Measurements from ENCODE around the gene QRFP.

The QRFP gene

DNA sequence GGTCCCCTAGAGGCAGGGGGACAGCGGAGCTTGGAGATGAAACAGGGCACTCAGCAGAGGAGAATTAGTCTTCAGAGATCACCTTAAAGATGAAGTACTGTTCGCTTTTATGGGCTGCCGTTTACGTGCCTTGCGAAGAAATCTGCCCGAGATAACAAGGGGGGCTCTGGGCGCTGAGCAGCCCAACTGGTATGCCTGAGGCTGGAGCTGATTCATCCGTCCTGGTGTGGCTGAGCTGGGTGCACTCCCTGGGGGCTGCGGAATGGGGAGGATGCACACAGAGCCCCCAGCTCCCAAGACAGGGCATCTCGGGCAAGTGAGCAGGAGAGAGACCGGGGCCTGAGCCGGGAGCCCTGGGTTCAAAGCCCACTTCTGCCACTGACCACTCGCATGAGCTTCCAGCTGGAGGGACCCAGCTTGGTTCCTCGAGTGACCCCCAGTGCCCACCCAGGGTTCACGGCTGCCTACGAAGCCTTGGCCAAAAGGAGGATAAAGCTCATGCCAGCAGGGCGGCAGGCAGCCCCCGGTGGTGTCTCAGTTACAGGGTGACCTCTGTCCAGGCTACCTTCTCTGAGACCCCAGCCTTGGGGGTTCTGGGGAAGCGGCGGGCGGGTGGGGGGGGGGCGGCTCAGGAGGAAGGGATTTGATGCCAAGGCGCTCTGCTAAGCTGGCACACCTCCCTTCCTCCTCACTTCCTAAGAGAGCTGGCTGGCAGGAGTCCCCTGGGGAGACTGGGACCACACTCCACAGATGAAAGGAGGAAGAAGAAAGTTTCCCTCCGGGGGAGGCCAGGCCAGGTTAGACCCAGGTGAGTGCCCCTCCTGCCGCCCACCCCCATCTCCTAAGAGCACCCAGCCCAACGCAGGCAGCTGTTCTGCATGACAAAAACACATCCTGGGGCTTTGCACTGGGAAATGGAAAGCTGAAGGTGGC, 36.8 kb upstream of the QRFP start:
- DNase-seq (ENCODE audit: low read depth) = no peak

DNA sequence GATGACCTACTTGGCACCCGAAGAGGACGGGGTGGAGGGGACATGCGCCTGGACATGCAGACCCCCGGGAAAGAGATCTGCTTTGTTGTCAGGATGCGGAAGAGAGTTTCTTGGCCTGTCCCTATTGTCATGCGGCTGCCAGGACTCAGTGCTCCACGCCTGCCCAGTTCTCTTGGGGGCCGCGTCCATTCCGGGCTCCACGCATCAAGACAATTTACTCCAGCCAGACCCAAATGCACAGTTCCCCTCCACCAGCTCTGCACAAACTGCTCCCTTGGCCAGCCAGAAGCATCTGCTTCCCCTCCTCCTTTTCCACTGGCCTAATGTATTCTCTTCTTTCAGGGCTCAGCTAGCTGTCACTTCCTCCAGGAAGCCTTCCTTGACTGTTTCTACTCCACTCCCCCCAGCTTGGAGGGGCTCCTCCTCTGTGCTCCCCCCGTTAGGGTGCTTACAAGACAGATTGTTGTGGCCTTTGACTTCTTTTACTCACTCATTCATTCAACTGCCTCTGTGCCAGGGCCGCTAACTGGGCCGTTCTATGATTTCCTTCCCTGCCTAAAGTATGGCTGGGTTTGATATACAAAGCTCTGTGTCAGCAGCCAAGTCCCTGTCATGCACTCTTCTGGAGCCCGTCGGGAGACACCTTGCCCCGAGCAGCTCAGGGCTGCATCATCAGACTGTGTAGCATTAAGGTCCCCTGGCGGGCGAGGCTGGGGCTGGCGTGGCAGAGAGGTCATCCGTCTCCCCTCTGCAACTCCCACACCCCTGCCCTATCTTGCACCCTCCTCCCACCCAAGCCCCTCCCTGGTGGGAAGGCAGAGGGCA, 35.9 kb upstream of the QRFP start:
- no peak for DNase-seq (ENCODE audit: low read depth)

DNA sequence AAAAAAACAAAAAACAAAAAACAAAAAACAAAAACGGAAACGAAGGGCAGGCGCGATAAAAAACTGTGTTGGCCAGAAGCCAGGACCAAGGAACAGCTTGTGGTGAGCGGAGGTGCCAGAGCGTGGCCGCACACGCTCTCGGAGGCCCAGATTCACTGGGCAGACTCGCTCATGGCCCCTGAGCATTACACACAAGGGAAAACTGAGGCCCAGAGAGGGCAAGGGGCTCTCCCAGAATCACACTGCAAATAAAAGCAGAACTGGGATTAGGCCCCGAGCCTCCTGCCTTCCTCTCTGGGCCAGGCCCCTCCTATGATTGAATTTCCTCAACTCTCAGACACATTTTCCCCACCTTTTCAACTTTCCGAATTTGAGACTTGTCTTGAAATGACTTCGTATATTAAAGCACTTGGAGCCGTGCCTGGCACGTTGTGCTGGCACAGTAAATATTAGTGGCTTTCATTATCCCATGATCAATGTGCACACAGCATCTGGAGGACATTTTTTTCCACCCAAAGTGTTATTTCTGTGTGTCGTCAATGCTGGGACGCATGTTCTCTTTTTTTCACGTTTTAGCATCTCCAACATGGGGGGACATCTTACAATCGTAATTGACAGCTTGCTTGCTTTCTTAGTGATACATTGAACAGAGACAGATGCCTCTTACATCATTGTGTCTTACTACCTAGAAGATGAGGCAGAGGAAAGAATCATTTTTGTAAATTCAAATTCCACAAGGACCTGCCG, 35.1 kb upstream of the QRFP start:
- DNase-seq (ENCODE audit: low read depth) = no peak

DNA sequence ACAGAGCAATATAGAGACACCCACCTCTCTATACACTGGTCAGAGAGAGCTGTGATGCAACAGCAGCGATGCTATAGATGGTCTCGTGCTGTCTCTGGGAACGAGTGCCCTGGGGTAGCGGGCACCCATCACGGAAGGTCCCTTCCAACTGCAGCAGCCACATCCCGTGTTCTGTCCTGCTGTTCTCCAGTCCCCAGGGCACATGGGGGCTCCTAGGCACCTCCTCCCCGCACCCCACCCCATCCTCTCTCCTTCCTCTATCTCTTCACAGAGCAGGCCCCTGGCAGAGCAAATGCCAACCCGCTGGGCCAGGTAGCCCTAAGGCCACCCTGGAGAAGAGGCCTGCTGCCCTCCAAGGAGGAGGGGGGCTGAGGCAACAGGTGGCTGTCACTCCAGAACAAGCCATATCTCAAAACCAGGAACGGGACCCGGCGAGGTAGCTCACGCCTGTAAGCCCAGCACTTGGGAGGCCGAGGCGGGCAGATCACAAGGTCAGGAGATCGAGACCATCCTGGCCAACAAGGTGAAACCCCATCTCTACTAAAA, 34.3 kb upstream of the QRFP start:
- no peak for DNase-seq (ENCODE audit: low read depth)

DNA sequence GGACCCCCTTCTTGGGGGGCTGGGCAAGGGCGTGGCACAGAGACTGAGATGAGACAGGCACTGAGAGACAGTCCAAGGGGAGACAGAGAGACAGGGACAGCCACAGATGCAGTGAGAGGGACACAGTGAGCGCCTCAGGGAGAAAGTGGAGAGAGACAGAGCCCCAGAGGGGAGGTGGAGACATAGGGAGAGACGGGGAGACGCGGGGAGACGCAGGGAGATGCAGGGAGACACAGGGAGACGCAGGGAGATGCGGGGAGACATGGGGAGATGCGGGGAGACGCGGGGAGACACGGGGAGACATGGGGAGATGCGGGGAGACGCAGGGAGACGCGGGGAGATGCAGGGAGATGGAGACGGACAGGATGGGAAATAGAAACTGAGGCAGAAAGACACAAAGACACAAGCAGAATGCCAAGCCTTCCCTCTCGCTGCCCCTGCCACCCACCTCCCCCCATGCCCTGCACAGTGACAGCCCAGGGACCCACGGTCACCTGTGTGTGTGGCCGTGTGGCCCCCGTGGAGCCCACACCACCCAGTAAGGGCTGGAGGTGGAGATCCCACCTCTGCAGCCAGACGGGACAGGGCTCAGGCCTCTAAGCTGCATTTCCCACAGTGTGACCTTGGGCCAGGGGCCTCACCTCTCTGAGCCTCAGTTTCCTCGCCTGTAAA, 33.7 kb upstream of the QRFP start:
- no peak for DNase-seq (ENCODE audit: low read depth)

DNA sequence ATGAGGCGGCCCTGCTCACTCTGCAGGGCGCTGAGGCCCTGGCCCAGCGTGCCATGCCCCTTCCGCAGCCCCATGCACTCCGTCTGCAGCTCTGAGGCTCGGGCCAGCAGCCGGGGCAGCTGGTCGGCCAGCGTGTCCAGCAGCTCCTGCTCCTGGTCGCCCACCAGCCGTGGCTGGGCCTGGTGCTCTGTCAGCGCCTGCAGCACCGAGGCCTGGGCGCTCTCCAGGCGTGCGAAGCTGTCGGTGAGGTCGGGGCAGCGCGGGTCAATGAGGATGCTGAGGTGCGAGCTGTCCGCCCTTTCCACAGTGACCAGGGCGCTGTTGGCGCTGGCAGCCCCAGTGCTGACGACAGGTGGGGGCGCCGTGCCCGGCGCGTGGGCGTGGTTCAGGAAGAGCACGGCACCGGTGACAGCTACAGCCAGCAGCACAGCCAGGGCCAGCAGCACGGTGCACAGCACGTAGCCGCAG, 33.0 kb upstream of the QRFP start:
- DNase-seq (ENCODE audit: low read depth) = no peak

DNA sequence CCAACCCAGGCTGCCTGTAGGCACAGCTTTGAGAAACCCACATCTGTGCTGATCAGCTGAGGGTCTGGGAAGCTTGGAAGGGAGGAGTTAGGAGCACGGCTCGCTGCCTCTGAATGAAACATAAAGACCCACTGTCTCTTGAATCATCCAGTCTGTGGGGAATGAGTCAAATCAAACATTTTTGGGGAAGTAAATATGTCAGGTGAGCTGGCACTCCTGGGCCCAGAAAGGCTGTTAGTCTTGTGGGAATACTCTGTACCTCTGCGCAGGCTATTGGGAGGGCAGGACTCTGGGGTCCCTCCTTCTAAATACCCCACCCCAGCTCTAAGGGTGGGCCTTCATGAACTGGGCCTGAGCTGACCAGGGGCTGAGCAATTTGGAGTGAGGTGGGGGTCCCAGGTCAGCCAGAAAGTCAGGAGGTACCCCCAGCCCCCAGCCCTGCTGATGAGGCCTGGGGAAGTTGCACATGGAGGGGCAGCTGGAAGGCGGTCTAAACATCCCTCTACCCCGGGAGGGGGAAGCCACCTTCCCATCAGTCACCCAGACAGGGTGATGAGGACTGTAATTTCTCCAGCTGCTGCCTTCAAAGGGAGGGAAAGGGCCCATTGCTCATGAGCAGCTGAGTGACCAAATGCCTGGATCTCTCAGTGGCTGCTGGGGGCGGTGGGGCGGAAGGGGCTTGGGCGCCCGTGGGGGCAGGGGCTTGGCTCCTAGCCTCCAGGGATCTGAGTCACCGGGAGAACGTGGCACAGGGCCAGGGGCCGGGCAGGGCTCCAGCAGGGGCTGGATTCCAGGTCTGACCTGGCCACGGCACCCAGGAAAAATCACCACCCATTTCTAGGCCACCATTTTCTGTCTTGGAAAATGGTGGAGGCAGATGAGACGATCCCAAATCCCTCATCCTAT, 31.6 kb upstream of the QRFP start:
- no peak for DNase-seq (ENCODE audit: low read depth)

DNA sequence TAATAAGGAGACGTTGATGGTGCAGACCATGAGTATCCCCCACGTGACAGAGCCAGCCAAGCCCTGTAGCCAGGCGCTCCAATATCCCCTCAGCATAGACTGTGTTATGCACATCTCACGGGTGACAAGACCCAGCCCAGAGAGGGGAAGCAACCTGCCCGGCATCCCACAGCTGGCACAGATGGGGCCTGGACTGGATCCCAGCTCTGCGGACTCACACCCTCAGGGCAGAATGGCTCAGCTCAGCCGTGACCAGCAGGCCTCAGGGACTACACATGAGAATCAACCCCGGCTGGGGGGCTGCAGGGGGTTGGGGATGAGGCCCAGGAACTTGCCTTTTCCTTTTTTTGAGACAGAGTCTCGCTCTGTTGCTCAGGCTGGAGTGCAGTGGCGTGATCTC, 30.7 kb upstream of the QRFP start:
- no peak for DNase-seq (ENCODE audit: low read depth)

DNA sequence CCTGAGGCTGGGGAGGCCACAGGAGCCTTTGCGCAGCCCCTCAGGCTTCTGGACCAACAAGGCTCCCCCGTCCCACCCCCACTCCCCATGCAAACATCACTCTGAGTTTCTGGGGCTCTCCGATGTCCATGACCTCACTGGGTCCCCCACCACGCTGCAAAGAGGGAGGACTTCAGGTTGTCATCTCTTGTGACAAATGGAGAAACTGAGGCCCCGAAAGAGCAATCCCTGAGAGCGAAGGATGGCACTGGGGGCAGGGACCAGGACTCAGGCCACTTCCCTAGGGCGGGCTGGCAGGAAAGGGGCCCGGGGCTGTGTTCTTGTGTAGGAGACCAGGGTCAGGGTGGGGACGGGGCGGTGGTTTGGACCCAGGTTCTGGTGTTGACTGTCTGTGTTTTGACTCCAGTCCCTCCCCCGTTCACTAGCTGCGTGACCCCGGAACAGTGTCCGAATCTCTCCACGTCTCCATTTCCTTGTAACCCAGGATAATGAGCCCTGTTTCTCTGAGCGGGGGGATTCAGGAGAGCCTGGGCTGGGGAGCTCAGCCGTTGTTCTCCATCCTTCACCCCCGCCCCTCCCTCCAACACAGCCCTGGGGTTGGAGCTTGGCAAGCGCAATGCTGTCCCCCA, 28.6 kb upstream of the QRFP start:
- no peak for DNase-seq (ENCODE audit: low read depth)

DNA sequence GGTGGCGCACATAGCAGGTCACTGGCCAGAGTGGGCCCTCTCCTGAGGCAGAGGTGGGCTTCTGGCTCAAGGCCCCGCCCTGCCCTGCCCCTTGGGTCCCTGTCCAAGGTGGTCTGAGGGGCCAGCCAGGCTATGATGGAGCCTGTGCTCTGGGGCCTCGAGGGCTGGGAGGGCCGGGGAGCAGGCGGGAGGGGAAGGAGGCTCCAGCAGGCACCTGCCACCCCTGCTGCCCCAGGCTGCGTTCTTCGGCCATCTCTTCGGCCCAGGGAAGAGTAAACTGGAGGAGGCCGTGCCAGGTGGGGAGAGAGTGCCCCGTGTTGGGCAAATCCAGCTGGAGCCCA, 27.8 kb upstream of the QRFP start:
- DNase-seq (ENCODE audit: low read depth) = no peak

DNA sequence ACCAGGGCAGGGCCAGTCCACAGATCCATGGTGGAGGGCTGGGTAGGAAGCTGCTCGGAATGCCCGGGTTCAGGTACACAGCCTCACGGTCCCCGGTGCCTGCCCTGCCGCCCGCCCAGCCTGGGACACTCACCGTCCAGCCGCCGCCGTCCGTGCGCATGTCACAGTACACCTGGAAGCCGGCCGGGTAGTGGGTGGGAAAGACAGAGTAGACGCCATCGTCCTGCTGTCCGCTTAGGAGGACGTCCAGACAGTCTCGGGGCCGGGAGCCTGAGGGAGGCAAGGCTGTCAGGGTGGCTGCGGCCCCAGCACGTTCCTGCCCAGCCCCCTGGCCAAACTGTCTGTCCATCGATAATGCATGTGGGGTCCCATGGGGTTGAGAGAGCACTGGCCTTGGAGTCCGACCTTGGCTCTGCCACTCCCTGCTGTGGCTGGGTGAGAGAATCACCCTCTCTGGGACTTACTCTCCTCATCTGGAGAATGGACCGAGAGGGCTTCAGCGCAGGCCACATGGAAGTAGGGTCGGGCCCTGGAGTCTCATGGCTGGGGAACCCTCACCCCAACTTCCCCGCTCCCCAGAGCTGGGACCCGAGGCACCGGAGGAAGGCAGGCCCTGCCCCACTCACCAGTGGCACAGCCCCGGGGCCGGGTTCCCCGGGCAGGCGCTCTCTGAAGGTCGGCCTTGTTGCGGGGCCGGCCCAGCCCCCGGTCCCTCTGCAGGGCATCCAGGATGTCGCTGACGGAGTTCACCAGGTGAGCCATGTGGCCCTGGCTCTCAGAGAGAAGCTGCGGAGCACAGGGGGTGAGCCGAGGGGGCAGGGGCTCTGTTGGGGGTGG, 27.2 kb upstream of the QRFP start:
- DNase-seq (ENCODE audit: low read depth) = no peak

DNA sequence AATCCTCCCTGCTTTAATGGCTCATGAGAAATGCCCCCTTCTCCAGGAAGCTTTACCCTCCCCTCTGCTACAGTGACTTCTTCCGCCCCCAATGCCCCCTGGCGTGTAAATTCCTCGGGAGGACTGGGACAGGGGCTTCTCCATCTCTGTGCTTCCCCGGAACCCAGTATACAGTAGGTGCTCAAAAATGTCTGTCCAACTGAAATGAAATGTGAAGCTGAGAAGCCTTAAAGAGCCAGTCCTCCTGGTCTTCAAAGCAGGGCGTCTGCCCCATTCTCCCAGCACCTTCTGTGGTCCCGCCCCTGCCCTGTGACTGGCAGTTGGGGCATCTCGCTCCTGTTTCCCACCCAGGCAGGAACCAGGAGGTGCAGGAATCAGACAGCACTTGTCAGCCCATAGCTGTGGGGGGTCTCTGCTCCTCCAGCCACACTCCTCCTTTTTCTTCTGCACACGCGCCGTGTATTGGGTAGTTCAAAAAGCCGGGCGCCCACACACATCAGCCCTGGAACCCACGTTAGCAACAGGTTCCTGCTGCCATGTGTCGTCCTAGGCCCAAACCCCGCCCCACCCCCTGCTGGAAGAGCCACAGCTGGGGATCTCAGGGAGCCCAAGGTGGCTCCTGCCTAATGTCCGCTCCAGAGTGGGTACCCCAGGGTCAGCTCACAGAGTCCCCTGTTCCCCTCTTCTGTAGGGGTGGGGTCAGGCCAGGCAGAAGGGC, 26.4 kb upstream of the QRFP start:
- DNase-seq (ENCODE audit: low read depth) = no peak

DNA sequence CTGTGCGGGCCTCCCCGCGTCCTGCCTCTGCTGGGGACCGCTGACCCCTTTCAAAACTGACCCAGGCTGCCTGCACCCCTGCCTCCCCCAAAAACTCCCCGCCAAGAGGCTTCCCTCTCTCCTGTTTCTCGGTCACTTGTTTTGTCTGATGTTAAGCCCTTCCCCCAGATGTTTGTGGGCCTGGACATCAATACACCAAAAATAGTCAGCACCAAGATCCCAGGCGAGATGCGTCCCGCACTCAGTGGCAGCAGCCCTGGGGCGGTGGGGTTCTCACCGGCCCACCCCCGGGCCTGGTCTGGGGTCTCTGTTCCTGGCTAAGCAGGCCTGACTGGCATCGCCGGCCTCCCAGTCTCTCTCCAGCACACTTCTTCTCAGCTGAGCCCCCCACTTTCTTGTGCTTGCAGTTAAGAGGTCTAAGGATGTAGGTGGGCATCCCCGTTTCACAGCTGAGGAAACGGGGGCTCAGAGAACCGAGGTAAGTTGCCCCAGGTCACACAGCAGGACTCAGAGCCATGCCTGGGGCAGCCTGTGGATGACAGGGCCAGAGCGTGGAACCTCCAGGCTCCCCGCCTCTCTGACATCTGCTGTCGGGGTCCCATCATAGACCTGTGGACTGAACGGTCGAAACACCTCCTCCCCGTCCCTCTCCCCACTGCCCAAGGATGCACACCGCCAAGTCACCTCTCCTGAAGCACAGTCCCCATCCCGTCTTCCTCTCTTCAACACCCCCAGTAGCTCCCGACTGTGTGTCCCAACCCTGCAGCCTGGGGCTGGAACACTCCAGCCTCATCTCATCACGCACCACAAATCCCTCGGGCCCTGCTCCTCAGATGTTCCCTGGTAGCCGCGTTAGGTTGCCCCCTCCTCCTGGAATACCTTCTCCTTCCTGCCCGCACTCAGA, 25.6 kb upstream of the QRFP start:
- DNase-seq (ENCODE audit: low read depth) = no peak

DNA sequence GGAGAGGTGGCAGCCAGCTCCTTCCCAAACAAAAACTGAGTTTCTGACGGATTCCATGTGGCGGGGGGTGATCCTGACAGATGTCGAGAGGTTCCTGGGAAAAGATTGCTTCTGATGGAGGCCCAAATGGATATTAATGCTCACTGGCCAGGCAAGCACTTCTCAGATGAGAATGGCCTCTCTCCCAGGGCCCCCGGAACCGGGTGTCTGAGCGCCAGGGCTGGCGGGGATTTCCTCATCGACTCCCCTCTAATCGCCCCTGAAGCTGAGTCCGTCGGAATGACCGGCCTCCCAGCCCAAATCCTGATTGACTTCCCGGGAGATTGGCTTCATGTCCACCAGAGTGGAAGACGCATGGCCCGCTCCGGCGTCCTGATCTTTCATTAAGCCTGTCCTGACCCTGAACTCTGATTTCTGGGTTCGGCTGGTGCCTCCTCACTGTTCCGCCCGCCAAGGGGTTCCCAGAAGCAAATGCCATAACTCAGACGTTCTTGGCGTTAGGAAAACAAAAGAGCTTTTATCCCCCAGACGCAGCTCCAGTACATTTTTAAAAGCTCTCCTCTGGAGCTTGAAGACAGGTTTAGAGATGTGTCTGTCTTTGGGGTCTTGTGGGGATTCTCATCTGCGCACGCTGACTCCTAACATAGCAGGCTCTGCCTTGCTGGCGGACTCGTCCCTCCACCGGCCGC, 24.8 kb upstream of the QRFP start:
- no peak for DNase-seq (ENCODE audit: low read depth)

DNA sequence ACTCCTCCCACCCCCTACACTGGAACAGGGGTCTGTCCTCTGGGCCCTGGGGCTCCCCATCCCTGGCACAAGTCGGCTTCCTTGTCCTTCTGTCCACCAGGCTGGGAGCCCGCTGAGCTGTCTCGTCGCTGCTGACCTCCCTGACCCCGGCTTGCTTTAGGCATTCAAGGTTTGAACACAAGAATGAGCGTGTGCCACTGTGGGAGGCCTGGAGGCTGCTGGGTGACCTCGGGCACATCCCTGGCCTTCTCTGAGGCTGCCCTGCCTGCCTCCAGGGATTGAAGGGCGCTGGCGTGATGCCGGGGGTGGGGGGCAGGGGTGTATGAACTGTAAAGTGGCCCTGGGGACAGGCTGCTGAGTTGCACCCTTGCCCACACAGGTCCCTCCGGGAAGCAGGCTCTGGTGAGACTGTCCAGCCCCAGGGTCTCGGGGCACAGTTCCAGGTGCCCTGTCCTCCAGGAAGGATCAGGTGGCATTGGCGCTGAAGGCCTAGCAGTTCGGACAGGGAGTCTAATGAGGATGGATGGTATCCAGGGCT, 24.2 kb upstream of the QRFP start:
- no peak for DNase-seq (ENCODE audit: low read depth)

DNA sequence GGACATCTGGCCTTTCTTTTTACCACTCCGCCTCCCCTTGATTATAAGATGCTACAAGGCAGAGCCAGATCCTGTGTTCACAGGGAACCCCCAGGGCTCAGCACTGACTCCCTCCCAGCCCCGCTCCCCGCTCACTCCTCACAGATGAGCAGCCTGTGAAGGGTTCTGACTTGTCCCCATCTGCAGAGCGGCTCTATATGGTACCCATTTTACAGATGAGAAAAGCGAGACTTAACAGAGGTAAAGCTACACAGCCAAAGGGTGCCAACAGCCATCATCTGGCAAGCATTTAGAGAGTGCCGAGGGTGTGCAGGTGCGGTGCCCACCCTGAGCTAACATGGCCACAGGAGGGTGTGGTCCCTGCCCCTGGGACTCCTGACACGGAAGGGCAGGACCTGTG, 23.6 kb upstream of the QRFP start:
- no peak for DNase-seq (ENCODE audit: low read depth)

Measured in stimulated activated CD8-positive, alpha-beta memory T cell treated with anti-CD3 and anti-CD28 coated beads, Interleukin-12 subunit alpha, Interleukin-12 subunit beta, amount 100 ng/mL, for 1 hour (primary cell).